ENCODE data around the gene GFRA1. TPM values are rescaled to one million over a fixed set of nuclear protein-coding genes. Genes with fewer than 3 reads are reported as not detected.

The GFRA1 gene
- polyA plus RNA-seq, 1 of the 3 experiments (the other 2 are of a cell fraction): 1.6 TPM

GRCh38 chr10:116120688-116121455, 152.1 kb downstream of the GFRA1 start:
- Histone ChIP-seq H4K20me1 (ENCODE audit: insufficient read depth) (no peaks in the 10 kb centered on the region), H2AFZ (ENCODE audit: low read depth) (no peak overlapping the region), H3K27me3 (ENCODE audit: insufficient read depth) (no peaks in the 10 kb centered on the region), H3K27ac (ENCODE audit: low read depth in 2 of 2, low read length in 1 of 2) (no peak overlapping the region), H3F3A (replicated peaks; ENCODE audit: insufficient read depth) (no peaks in the 10 kb centered on the region), H3K36me3 (replicated peaks in 1 of 2; ENCODE audit: control insufficient read depth in 1 of 2, insufficient read depth in 2 of 2, low read length in 1 of 2) (no peaks in the 10 kb centered on the region), H3K9me2 (no peaks in the 10 kb centered on the region), H3K4me1 (ENCODE audit: control insufficient read depth in 1 of 2, insufficient read depth in 2 of 2, low read depth in 1 of 2, low read length in 1 of 2) (no peaks in the 10 kb centered on the region; a peak in 1 of 4 replicates), H3K4me2 (no peak overlapping the region), H3K9ac (no peak overlapping the region), H3K4me3 (ENCODE audit: low read depth in 2 of 2, low read length in 1 of 2) (no peak overlapping the region), H3K79me2 (ENCODE audit: insufficient read depth) (no peaks in the 10 kb centered on the region), H3K9me3 (no peaks in the 10 kb centered on the region)
- no peak for DNase-seq
- 49% methylated on average over 12 of the region's 12 CpGs for WGBS (ENCODE audit: low lambda C conversion rate)
- ChIA-PET POLR2A (interaction anchor here (0.6 kb wide), 1 partner anchor 10 kb away, joined by 3 read pairs; no protein-coding TSS in a partner anchor), CTCF (interaction anchor here (0.8 to 1.2 kb wide), 2 partner anchors 111 to 321 kb away, joined by 3 to 4 read pairs; no protein-coding TSS in a partner anchor)
- TF ChIP-seq CTCF (IDR thresholded peaks at IDR 0.05): peak; percentile 17; the same call in 1 of the 2 replicates
- no peak for TF ChIP-seq TAF1 (IDR thresholded peaks at IDR 0.05; ENCODE audit: borderline replicate concordance, low read depth, low read length)

GRCh38 chr10:116118847-116119246, 154.2 kb downstream of the GFRA1 start:
- H3K9me3 ChIP-seq: no peaks in the 10 kb centered on the region
- no peaks in the 10 kb centered on the region for H3F3A ChIP-seq (replicated peaks; ENCODE audit: insufficient read depth)
- no peak overlapping the region for H3K4me3 ChIP-seq (ENCODE audit: low read depth in 2 of 2, low read length in 1 of 2)
- no peak overlapping the region for H3K4me2 ChIP-seq
- TF ChIP-seq USF1 (IDR thresholded peaks at IDR 0.05; ENCODE audit: borderline replicate concordance, low read depth) (no peak), ELF1 (IDR thresholded peaks at IDR 0.05) (no peak), GABPA (IDR thresholded peaks at IDR 0.05; ENCODE audit: low read depth) (no peak), RCOR1 (IDR thresholded peaks at IDR 0.05; ENCODE audit: low read length) (no peak), SIN3A (IDR thresholded peaks at IDR 0.05; ENCODE audit: borderline replicate concordance, low read depth, low read length) (no peak), YY1 (IDR thresholded peaks at IDR 0.05; ENCODE audit: low read depth) (no peak), GATA2 (CRISPR knock-in tag; IDR thresholded peaks at IDR 0.05) (no peak), RAD21 (IDR thresholded peaks at IDR 0.05; ENCODE audit: low read length) (no peak), FOXJ3 (CRISPR knock-in tag; IDR thresholded peaks at IDR 0.05) (no peak), EZH2phosphoT487 (IDR thresholded peaks at IDR 0.05; ENCODE audit: borderline replicate concordance, low read depth) (no peak), MEF2A (IDR thresholded peaks at IDR 0.05; ENCODE audit: borderline replicate concordance, low read depth) (no peak), NRF1 (IDR thresholded peaks at IDR 0.05; ENCODE audit: low read depth, low read length) (no peak), TAF1 (IDR thresholded peaks at IDR 0.05; ENCODE audit: borderline replicate concordance, low read depth, low read length) (no peak)
- H3K4me1 ChIP-seq (ENCODE audit: control insufficient read depth in 1 of 2, insufficient read depth in 2 of 2, low read depth in 1 of 2, low read length in 1 of 2): no peaks in the 10 kb centered on the region; a peak in 1 of 4 replicates
- H3K9me2 ChIP-seq: no peaks in the 10 kb centered on the region
- DNase-seq: no peak
- no peak overlapping the region for H3K27ac ChIP-seq (ENCODE audit: low read depth in 2 of 2, low read length in 1 of 2)
- H3K79me2 ChIP-seq (ENCODE audit: insufficient read depth): no peaks in the 10 kb centered on the region
- no peak overlapping the region for H3K9ac ChIP-seq
- no peak overlapping the region for H2AFZ ChIP-seq (ENCODE audit: low read depth)
- no peaks in the 10 kb centered on the region for H4K20me1 ChIP-seq (ENCODE audit: insufficient read depth)
- H3K27me3 ChIP-seq (ENCODE audit: insufficient read depth): no peaks in the 10 kb centered on the region
- H3K36me3 ChIP-seq (replicated peaks in 1 of 2; ENCODE audit: control insufficient read depth in 1 of 2, insufficient read depth in 2 of 2, low read length in 1 of 2): no peaks in the 10 kb centered on the region
- ChIA-PET POLR2A (no interaction called here), CTCF (no interaction called here)
- no CpG with 5 or more reads among the region's 2 CpGs for WGBS (ENCODE audit: low lambda C conversion rate)

Measured in SK-N-SH (cell line).